ENCODE results near the gene ADGRL4. TPM values are rescaled to one million over a fixed set of nuclear protein-coding genes. Genes with fewer than 3 reads are reported as not detected.

Gene ADGRL4
- polyA plus RNA-seq, 1 donor, result 5.6 TPM

DNA sequence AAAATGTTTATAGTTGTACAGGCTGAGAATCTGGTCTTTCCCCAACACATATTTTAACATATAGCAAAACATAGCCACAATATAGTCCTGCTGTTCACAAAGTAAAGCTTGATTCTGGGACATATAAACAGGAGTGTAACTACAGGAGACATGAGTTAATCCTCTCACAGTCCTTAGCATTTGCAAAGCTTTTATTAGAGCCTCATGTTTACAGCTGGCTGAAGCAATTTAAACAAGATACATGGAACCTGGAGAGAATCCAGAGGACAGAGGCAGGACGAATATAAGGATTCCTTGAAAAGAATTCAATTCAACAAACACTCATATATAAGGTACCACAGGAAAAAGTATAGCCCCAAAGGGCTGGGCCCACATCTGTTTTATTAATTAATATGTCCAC lies 163.4 kb downstream of the ADGRL4 start:
- no peak for DNase-seq
- no CpG with 5 or more reads among the region's 1 CpG for WGBS (ENCODE audit: insufficient coverage, low lambda C conversion rate)

DNA sequence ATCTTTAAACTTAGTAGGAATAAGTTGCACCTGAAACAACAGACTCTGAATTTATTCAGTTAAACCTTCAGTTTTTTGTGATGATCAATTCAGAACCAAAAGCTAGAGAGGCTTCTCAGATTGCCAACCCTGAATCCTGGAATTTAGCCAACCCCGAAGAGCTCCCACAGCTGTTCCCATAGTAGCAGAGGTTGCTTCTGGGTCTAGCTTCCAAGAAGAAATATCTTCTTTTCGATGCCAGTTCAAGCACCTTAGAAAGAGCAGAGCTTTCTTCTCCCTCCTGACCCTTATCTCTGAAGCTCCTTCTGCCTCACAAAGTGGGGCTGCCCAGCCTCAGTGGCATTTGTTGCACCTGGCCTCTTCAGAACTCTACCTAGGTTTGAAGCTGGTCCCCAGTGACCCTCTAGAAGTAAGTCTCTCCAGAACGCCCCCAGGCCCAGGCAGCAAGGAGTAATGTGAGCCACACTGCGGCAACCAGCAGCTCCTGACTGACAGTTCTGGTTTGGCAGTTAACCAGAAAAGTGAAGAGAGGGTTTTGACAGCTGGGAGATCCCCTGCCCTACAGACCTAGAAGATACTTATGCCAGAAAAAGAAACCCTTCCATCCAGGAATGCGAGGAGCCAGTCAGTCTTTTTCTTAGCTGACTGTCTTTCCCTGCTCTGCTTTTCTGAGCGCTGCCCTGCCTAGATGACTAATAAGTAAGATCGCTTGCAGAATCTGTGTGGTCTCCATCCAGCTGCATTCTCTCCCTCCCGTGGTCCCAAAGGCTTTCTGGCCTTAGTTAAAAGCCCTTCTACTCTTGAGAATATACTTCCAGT lies 165.9 kb downstream of the ADGRL4 start:
- 80% methylated on average over 1 of the region's 8 CpGs for WGBS (ENCODE audit: insufficient coverage, low lambda C conversion rate)
- DNase-seq, result peak; percentile 8 to 11
- H3K4me1 ChIP-seq (ENCODE audit: control insufficient read depth, insufficient read depth, low read length), result peaks cover 3% of the 10 kb centered on the region
- H3K27ac ChIP-seq (ENCODE audit: low read length), result no peak overlapping the region
- no peaks in the 10 kb centered on the region for H3K36me3 ChIP-seq (ENCODE audit: control insufficient read depth, insufficient read depth, low read length)
- H3K27me3 ChIP-seq (ENCODE audit: control insufficient read depth, insufficient read depth, low read length), result no peaks in the 10 kb centered on the region
- H3K9me3 ChIP-seq (ENCODE audit: control insufficient read depth, low read depth, low read length), result no peaks in the 10 kb centered on the region
- H3K4me3 ChIP-seq (ENCODE audit: low read length), result no peak overlapping the region

More for the DNA sequence above, 163.4 kb downstream of the ADGRL4 start:
- Histone ChIP-seq H3K4me3 (ENCODE audit: low read length) (no peak overlapping the region), H3K27ac (ENCODE audit: low read length) (no peak overlapping the region), H3K9me3 (ENCODE audit: control insufficient read depth, low read depth, low read length) (no peaks in the 10 kb centered on the region), H3K36me3 (ENCODE audit: control insufficient read depth, insufficient read depth, low read length) (no peaks in the 10 kb centered on the region), H3K27me3 (ENCODE audit: control insufficient read depth, insufficient read depth, low read length) (no peaks in the 10 kb centered on the region), H3K4me1 (ENCODE audit: control insufficient read depth, insufficient read depth, low read length) (peaks cover 3% of the 10 kb centered on the region)
